Activated CD8-positive, alpha-beta memory T cell treated with anti-CD3 and anti-CD28 coated beads for 4 hours (primary cell): ENCODE data around the gene TMX4.
"Not testable (repeated sequence)": the region's sequence is repeated elsewhere in the genome, so short reads cannot be mapped to it uniquely, and the experiment has no call there.

Experiments used
- DNase-seq, 2 donors: peaks; one replicate each; pipeline ENCODE4 v3.0.0-alpha.2; 2020; ENCODE audit warnings: low read depth in 2 of 2

Gene TMX4

GRCh38 chr20:8019246-8019997 lies at the start of gene TMX4:
TSS of gene TMX4 (minus strand) at chr20:8019761. CDS start at chr20:8019613, 148 bp downstream.
- DNase-seq = peak; percentile 82

GRCh38 chr20:8067082-8067481 lies 47.5 kb upstream of the TMX4 start:
- no peak for DNase-seq

GRCh38 chr20:8066662-8067061 lies 47.1 kb upstream of the TMX4 start:
- no peak for DNase-seq

- DNase-seq = no peak
Measured at GRCh38 chr20:8065691-8066090, 46.1 kb upstream of the TMX4 start.

GRCh38 chr20:8062756-8063155 lies 43.2 kb upstream of the TMX4 start:
- DNase-seq = no peak

- no peak for DNase-seq
Measured at GRCh38 chr20:8061861-8062518, 42.4 kb upstream of the TMX4 start.

- no peak for DNase-seq
Measured at GRCh38 chr20:8060977-8061376, 41.4 kb upstream of the TMX4 start.

- no peak for DNase-seq
Measured at GRCh38 chr20:8057871-8058270, 38.3 kb upstream of the TMX4 start.

GRCh38 chr20:8055096-8055495 lies 35.5 kb upstream of the TMX4 start:
- DNase-seq = no peak

- DNase-seq = no peak
Measured at GRCh38 chr20:8050157-8050837, 30.7 kb upstream of the TMX4 start.

- DNase-seq = no peak
Measured at GRCh38 chr20:8049310-8049709, 29.7 kb upstream of the TMX4 start.

GRCh38 chr20:8045946-8046345 lies 26.4 kb upstream of the TMX4 start:
- no peak for DNase-seq

GRCh38 chr20:8043687-8044282 lies 24.2 kb upstream of the TMX4 start:
- no peak for DNase-seq

GRCh38 chr20:8039042-8039441 lies 19.5 kb upstream of the TMX4 start:
- no peak for DNase-seq

GRCh38 chr20:8036771-8037170 lies 17.2 kb upstream of the TMX4 start:
- no peak for DNase-seq

- DNase-seq = no peak
Measured at GRCh38 chr20:8033151-8033841, 13.7 kb upstream of the TMX4 start.

GRCh38 chr20:8032499-8032898 lies 12.9 kb upstream of the TMX4 start:
- DNase-seq = no peak

- not testable (repeated sequence) for DNase-seq
Measured at GRCh38 chr20:8031539-8031938, 12.0 kb upstream of the TMX4 start.

- no peak for DNase-seq
Measured at GRCh38 chr20:8021541-8022269, 2.1 kb upstream of the TMX4 start.

GRCh38 chr20:8020314-8021079 lies 936 bp upstream of the TMX4 start:
- DNase-seq = no peak

GRCh38 chr20:8019998-8020247 lies 362 bp upstream of the TMX4 start:
- DNase-seq = no peak
